Testis (tissue), 2 donors: ENCODE data around the gene ARHGAP22.

ENCODE experiments used
- CTCF ChIP-seq, 3 experiments: fragments of 450-650 bp in 2 of 3; fragments of 200-600 bp in 1 of 3; sonication (generic) in 1 of 3; IDR thresholded peaks; one replicate each; pipeline ENCODE4 v1.5.1; 2016 to 2019; ENCODE audit warnings: antibody characterized with exemption in 3 of 3, mild to moderate bottlenecking in 2 of 3, moderate library complexity in 1 of 3
- POLR2A ChIP-seq: fragments of 450-650 bp; IDR thresholded peaks from one replicate; pipeline ENCODE4 v1.6.1; 2017; ENCODE audit warnings: antibody characterized with exemption, mild to moderate bottlenecking, moderate library complexity

GRCh38 chr10:48399056-48399541 is 205.8 kb downstream of the ARHGAP22 start:
- TF ChIP-seq POLR2A (no peak), CTCF (IDR thresholded peaks at IDR 0.05) (no peak)
